ENCODE data around the gene SPTAN1. TPM values are rescaled to one million over a fixed set of nuclear protein-coding genes. Genes with fewer than 3 reads are reported as not detected.

Gene SPTAN1
- total RNA-seq, 4 donors from 2014 or later: 189 to 307 (median 278) TPM

DNA sequence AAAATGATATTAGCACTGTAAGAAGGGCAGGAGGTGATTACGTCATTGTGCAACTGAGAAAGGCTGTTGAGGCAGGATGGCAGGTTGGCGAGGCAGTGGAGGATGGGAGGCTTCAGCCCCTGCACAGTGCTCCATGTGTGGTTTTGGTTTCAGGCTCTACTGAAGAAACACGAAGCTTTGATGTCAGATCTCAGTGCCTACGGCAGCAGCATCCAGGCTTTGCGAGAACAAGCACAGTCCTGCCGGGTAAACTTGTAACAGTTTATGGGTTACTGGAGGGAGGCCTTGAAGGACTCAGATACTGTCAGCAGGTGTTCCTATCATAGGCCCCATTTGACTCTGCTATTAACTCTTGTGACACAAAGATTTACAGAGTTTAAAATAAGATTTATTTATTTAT lies 35.1 kb downstream of the SPTAN1 start:
- H3K36me3 ChIP-seq: peaks cover 79 to 97% of the 10 kb centered on the region in 2 donors
- no peak overlapping the region for H3K4me3 ChIP-seq (replicated peaks in 1 of 3)
- WGBS, 2 donors: 71 to 74% methylated on average over 6 of the region's 6 CpGs
- H3K9me3 ChIP-seq: no peaks in the 10 kb centered on the region
- no peaks in the 10 kb centered on the region for H3K4me1 ChIP-seq
- DNase-seq: no peak
- H3K27ac ChIP-seq: no peak overlapping the region
- no peaks in the 10 kb centered on the region for H3K27me3 ChIP-seq
- intact Hi-C loops (cut with DNase I): no loop called here
- TF ChIP-seq POLR2A (IDR thresholded peaks at IDR 0.05): no peak
- TF ChIP-seq, protein P1, sequence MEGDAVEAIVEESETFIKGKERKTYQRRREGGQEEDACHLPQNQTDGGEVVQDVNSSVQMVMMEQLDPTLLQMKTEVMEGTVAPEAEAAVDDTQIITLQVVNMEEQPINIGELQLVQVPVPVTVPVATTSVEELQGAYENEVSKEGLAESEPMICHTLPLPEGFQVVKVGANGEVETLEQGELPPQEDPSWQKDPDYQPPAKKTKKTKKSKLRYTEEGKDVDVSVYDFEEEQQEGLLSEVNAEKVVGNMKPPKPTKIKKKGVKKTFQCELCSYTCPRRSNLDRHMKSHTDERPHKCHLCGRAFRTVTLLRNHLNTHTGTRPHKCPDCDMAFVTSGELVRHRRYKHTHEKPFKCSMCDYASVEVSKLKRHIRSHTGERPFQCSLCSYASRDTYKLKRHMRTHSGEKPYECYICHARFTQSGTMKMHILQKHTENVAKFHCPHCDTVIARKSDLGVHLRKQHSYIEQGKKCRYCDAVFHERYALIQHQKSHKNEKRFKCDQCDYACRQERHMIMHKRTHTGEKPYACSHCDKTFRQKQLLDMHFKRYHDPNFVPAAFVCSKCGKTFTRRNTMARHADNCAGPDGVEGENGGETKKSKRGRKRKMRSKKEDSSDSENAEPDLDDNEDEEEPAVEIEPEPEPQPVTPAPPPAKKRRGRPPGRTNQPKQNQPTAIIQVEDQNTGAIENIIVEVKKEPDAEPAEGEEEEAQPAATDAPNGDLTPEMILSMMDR (IDR thresholded peaks at IDR 0.05): no peak

DNA sequence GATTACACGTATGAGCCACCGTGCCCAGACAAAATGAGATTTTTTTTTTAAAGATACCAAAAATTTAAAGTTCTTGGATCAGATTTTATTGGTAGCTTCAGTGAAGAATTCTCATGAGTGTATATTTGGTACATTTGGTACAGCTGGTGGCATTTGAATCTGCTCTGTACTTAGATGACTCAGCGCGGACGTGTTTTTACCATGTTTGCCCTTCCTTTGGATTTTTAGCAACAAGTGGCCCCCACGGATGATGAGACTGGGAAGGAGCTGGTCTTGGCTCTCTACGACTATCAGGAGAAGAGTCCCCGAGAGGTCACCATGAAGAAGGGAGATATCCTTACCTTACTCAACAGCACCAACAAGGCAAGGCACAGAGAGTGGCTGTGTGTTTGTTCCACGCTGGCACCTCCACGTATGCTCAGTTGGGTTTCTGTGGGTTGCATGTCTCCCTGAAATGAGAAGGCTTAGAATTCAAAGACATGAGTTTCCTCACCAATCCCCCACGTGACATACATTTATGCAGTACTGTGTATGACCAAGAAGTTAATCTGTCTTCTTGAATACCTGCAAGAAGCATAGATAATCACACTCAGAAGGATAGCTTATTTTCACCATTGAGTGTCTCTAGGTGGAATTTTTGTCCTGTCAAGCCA lies 36.3 kb downstream of the SPTAN1 start:
- no peak for TF ChIP-seq POLR2A (IDR thresholded peaks at IDR 0.05)
- TF ChIP-seq, protein P1 (IDR thresholded peaks at IDR 0.05): no peak
- H3K27ac ChIP-seq: no peak overlapping the region
- intact Hi-C loops (cut with DNase I): no loop called here
- H3K4me3 ChIP-seq (replicated peaks in 1 of 3): no peak overlapping the region
- 92 to 96% methylated on average over 11 of the region's 11 CpGs for WGBS, 2 donors
- H3K4me1 ChIP-seq: no peaks in the 10 kb centered on the region
- no peak for DNase-seq
- peaks cover 77 to 97% of the 10 kb centered on the region in 2 donors for H3K36me3 ChIP-seq
- H3K9me3 ChIP-seq: no peaks in the 10 kb centered on the region
- H3K27me3 ChIP-seq: no peaks in the 10 kb centered on the region

DNA sequence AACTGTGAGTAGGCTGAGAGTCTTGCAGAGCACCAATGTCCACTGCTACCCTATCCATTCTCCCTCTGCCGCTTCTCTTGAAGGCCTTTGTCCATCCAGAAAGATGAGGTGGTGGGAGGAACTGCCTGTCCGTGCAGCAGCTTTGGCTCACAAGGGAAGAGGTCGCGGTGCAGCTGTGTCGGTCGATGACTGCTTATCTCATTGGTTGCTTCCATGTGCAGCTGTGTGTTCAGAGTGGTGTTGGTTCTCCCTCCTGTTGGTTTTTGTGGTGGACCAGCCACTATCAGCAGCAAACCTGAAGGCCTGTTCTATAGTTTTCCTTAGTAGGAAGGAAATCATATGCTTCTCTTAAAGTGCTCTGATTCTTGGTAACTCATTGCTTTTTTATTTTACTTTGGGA lies 40.7 kb downstream of the SPTAN1 start:
- 88 to 89% methylated on average over 6 of the region's 6 CpGs for WGBS, 2 donors
- no peak for DNase-seq
- Histone ChIP-seq H3K4me1 (no peaks in the 10 kb centered on the region), H3K36me3 (peaks cover 75 to 92% of the 10 kb centered on the region in 2 donors), H3K9me3 (no peaks in the 10 kb centered on the region), H3K27me3 (no peaks in the 10 kb centered on the region), H3K27ac (no peak overlapping the region), H3K4me3 (replicated peaks in 1 of 3) (no peak overlapping the region)
- intact Hi-C loops (cut with DNase I): no loop called here
- TF ChIP-seq POLR2A (IDR thresholded peaks at IDR 0.05): no peak
- TF ChIP-seq, protein P1 (IDR thresholded peaks at IDR 0.05): no peak

DNA sequence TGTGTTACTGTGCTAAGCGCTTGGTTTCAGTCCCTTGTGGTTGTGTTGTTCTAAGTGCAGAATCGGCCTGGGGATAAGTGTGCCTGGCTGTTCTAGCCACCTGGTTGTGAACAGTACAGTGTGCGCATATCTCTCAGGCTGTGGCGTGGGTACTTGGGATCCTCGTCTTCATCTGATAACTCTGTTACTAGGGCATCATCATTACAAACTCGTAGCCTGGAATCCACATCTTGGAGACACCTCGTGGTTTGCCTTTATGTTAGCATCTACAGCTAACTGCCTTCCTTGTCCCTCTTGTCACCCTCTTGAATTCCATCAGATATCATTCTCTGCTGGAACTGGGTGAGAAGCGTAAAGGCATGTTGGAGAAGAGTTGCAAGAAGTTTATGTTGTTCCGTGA lies 41.5 kb downstream of the SPTAN1 start:
- H3K4me1 ChIP-seq: no peaks in the 10 kb centered on the region
- intact Hi-C loops (cut with DNase I): no loop called here
- no peaks in the 10 kb centered on the region for H3K9me3 ChIP-seq
- 93% methylated on average over 9 of the region's 9 CpGs for WGBS, 2 donors
- H3K4me3 ChIP-seq (replicated peaks in 1 of 3): no peak overlapping the region
- H3K27me3 ChIP-seq: no peaks in the 10 kb centered on the region
- TF ChIP-seq, protein P1 (IDR thresholded peaks at IDR 0.05): no peak
- no peak for TF ChIP-seq POLR2A (IDR thresholded peaks at IDR 0.05)
- DNase-seq: no peak
- peaks cover 78 to 92% of the 10 kb centered on the region in 2 donors for H3K36me3 ChIP-seq
- no peak overlapping the region for H3K27ac ChIP-seq

GRCh38 chr9:128595471-128595870 lies 43.1 kb downstream of the SPTAN1 start:
- no peak for DNase-seq
- 96 to 98% methylated on average over 4 of the region's 4 CpGs for WGBS, 2 donors
- Histone ChIP-seq H3K36me3 (peaks cover 86 to 96% of the 10 kb centered on the region in 2 donors), H3K27me3 (no peaks in the 10 kb centered on the region), H3K4me3 (replicated peaks in 1 of 3) (no peak overlapping the region), H3K4me1 (no peaks in the 10 kb centered on the region), H3K9me3 (no peaks in the 10 kb centered on the region), H3K27ac (no peak overlapping the region)
- intact Hi-C loops (cut with DNase I): no loop called here
- TF ChIP-seq, protein P1 (IDR thresholded peaks at IDR 0.05): no peak
- TF ChIP-seq POLR2A (IDR thresholded peaks at IDR 0.05): no peak
